ENCODE data around the gene VASP.

DNA sequence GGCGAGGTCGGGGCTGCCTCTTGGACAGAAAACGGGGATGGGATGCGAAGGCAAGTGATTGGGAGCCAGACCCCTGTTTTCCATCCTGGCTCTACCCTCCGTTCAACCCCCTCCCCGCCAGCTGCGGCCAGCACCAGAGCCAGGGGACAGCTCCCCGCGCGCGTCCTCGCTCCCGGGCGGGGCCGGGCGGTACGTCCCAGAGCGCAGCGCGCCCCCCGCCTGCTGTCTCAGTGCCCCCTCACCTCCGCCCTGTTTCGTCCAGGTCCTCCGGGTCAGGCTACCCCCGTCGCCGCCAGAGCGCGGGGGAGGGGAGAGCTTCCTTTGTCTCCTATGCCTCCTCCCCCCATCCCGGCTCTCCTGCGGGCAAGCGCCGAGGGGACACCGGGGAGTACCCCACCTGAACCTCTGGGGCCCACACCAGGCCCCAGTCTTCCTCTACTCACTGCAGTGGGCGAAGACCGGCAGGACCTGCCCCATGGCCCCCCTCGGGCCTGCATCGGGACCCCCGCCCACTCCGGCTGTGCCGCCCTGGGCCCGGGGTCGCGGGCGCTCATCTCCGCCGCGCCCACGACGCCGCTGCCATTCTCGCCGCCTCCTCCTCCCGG lies 10.8 kb upstream of the VASP start:
- TF ChIP-seq YY1 (IDR thresholded peaks at IDR 0.05; ENCODE audit: insufficient read depth, insufficient read length) (no peak), ZNF274 (IDR thresholded peaks at IDR 0.05; ENCODE audit: low read depth, low read length) (no peak), SUZ12 (IDR thresholded peaks at IDR 0.05; ENCODE audit: extremely low read depth, insufficient read depth, insufficient read length) (no peak)

Data from NT2/D1 (cell line).